Subcutaneous abdominal adipose tissue (tissue), 5 donors: ENCODE results near the gene MACROD2.

ENCODE experiments used
- H3K27ac ChIP-seq: one replicate; pipeline ENCODE4 v1.7.0; 2013; ENCODE audit warnings: low read depth, mild to moderate bottlenecking, inconsistent platforms, low read length, moderate library complexity
- H3K27me3 ChIP-seq, 5 donors: one replicate each; pipeline ENCODE4 v1.7.0; 2013; ENCODE audit warnings: low read length in 5 of 5, inconsistent platforms in 1 of 5; ENCODE audit not compliant: control insufficient read depth in 5 of 5, insufficient read depth in 4 of 5
- H3K36me3 ChIP-seq, 5 donors: one replicate each; pipeline ENCODE4 v1.7.0; 2013; ENCODE audit warnings: low read length in 5 of 5; ENCODE audit not compliant: control insufficient read depth in 5 of 5, insufficient read depth in 5 of 5
- H3K4me1 ChIP-seq, 5 donors: one replicate each; pipeline ENCODE4 v1.7.0; 2013; ENCODE audit warnings: low read length in 5 of 5, mild to moderate bottlenecking in 3 of 5, moderate library complexity in 1 of 5; ENCODE audit not compliant: control insufficient read depth in 5 of 5, insufficient read depth in 5 of 5
- H3K4me3 ChIP-seq, 5 donors: one replicate each; pipeline ENCODE4 v1.7.0; 2013; ENCODE audit warnings: low read length in 5 of 5, low read depth in 1 of 5
- H3K9ac ChIP-seq, 5 donors: one replicate each; pipeline ENCODE4 v1.7.0; 2013; ENCODE audit warnings: low read length in 5 of 5, mild to moderate bottlenecking in 4 of 5, moderate library complexity in 3 of 5
- H3K9me3 ChIP-seq, 5 donors: one replicate each; pipeline ENCODE4 v1.7.0; 2013; ENCODE audit warnings: low read length in 5 of 5; ENCODE audit not compliant: control insufficient read depth in 5 of 5
- donor health status: healthy.
- donor health status: healthy.
- donor health status: healthy.
- donor health status: healthy.
- donor health status: healthy.

Gene MACROD2

DNA sequence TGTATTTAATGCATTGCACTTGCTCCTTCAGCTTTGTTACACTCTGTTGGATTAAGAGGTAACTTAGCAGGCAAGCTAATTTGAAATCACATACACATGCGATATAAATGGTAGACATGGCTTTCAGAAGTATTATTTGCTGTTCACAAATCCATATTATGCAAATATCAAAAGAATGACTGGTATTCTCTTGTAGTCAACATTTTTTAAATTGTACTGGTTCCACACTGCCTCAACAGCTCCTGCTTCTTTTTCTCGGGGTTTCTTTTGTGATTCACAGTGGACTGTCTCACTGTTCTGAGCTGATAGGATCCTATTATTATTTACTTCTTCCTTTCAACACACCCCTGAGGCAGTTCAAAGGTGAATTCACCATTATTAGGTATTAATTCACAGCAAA lies 1650.5 kb downstream of the MACROD2 start:
- Histone ChIP-seq H3K9ac (no peak overlapping the region), H3K9me3 (no peaks in the 10 kb centered on the region), H3K27me3 (no peaks in the 10 kb centered on the region), H3K27ac (no peak overlapping the region), H3K36me3 (no peaks in the 10 kb centered on the region), H3K4me1 (no peaks in the 10 kb centered on the region), H3K4me3 (no peak overlapping the region)

DNA sequence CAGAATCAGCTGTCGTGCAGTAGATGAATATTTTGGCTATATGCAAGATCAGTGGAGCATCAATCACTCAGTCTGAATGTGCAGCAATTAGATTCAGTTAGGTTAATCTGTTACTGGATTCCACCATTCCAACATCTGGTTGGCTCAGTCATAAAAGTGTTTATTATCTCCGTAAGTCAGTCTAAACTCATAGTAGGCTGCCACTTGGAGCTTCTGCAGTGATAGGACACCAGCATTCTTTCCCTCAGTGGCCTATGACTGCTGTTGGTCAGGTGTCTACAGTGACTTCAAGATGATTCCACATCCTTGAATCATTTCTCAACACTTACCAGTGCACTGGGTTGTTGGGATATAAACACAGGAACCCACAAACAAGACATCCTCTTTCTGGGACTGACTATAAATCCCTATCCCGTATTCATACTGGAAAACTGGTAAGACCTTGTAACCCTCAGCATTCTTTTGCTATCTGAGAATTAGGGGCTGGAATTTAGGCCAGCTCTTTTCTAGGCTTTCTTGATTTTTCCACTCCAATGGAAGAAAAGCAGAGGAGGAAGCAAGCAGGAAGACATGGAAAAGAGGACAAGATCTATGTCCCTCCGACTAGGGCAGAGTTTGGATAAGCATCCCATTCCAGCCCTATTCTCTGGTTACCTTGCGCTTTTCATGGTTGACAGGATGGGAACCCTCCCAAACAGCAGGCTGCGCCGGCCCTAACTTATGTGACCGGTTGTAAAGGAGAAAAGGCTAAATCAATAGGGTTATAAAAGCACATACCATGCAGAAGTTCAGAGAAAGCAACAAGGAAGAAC lies 1658.3 kb downstream of the MACROD2 start:
- Histone ChIP-seq H3K4me1 (no peaks in the 10 kb centered on the region), H3K9ac (no peak overlapping the region), H3K9me3 (no peaks in the 10 kb centered on the region), H3K4me3 (no peak overlapping the region), H3K27me3 (no peaks in the 10 kb centered on the region), H3K36me3 (no peaks in the 10 kb centered on the region), H3K27ac (no peak overlapping the region)

DNA sequence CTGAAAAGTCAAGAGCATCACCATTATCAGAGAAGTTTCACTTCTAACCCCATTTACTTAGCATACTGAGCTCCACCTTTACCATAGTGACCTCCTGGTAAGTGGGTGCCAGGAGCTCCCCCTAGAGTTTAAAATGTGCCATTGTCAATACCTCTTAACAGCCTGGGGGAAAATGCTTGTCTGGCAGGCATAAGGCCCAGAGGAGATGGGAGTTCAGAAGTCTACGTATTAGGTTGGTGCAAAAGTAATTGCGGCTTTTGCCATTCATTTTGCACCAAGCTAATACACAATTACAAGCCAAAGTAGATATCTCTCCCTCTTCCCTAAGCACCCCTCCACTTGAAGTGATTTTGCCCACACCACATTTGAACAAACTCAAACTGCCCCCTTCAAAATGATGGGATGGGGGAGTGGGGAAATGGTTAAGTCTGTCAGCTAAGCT lies 1658.9 kb downstream of the MACROD2 start:
- H3K9me3 ChIP-seq = no peaks in the 10 kb centered on the region
- no peak overlapping the region for H3K4me3 ChIP-seq
- H3K9ac ChIP-seq = no peak overlapping the region
- no peaks in the 10 kb centered on the region for H3K27me3 ChIP-seq
- H3K36me3 ChIP-seq = no peaks in the 10 kb centered on the region
- no peak overlapping the region for H3K27ac ChIP-seq
- H3K4me1 ChIP-seq = no peaks in the 10 kb centered on the region

DNA sequence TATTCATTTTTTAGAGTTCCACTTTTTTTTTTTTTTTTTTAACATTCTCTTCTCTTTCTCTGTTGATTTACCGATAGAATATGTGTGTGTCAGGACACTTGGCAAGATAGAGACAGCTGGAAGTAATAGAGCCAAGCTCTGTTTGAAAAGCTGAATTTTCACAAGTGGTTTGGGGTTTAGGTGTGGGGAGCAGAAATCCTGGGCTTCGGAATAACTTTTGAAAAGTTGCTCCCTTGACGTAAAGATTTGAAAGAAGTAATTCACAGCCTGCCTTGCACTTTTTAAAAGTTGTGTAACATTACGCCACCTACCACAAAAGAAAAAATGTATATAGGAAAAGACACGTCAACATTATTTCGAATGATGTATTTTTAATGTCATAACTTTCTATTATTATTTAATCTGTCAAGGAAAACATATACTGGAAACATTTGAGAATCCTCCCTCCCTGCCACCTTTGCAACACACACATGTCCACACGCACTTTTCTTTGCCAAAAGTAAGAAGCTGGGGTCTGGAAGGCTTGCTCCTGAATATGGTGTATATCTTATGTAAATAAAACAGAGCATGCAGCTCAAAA lies 1660.1 kb downstream of the MACROD2 start:
- Histone ChIP-seq H3K27ac (no peak overlapping the region), H3K4me3 (no peak overlapping the region), H3K9ac (no peak overlapping the region), H3K4me1 (no peaks in the 10 kb centered on the region), H3K36me3 (no peaks in the 10 kb centered on the region), H3K9me3 (no peaks in the 10 kb centered on the region), H3K27me3 (no peaks in the 10 kb centered on the region)

DNA sequence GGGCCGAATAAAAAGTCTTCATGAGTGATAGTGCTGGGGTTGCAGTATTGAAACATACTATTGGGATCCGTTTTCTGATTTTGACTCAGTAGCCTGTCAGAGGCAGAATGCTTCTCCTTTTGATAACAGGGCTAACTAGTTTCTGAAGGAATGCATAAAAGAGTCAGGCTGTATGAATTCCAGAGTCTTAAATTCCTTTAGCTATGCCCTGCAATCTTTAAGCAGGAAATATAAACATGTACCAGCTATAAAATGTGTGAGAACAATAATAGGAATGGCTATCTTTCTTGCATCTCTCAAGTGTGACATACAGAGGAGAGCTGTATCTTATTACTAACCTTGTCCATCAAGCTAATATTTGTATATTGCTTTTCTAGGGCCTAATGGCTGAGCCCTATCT lies 1660.8 kb downstream of the MACROD2 start:
- no peak overlapping the region for H3K4me3 ChIP-seq
- H3K9ac ChIP-seq = no peak overlapping the region
- H3K36me3 ChIP-seq = no peaks in the 10 kb centered on the region
- no peak overlapping the region for H3K27ac ChIP-seq
- no peaks in the 10 kb centered on the region for H3K9me3 ChIP-seq
- no peaks in the 10 kb centered on the region for H3K27me3 ChIP-seq
- H3K4me1 ChIP-seq = no peaks in the 10 kb centered on the region

DNA sequence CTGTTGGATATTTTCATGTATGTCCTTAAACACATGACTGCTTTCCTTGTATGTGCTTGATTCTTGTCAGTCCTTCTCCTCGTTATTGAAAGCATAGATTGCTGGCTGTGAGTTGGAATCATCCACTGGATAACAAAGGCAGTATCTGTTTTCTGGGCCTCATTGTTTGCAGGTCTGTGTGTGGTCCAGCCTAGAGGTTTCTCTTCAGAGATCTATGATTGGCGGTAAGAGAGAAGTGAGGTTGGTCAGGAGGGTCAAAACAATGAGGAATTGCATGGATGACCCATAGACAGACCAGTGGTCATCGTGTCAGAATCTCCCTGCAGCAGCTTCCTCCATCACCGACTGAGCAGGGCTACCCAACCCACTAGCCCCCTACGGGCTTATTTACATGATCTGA lies 1663.0 kb downstream of the MACROD2 start:
- Histone ChIP-seq H3K4me1 (no peaks in the 10 kb centered on the region), H3K9me3 (no peaks in the 10 kb centered on the region), H3K27me3 (no peaks in the 10 kb centered on the region), H3K27ac (no peak overlapping the region), H3K36me3 (no peaks in the 10 kb centered on the region), H3K4me3 (no peak overlapping the region), H3K9ac (no peak overlapping the region)

DNA sequence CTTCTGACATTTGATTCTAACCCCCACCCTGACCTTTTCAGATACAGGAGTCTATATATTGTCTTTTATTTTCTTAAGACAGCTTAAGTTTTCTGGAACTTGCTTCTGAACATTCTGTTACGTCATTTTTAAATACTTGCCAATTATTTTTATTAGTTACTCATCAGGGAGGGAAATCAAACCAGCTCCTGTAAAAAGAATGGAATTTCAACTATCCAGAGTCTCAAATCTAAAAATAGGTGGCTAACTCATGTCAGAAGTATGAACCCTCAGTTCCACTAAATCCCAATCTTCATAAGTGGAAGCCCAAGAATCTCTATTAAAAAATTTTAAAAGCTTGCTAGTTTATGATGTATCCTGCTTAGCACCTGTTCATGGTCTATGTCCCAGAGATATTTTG lies 1677.9 kb downstream of the MACROD2 start:
- no peaks in the 10 kb centered on the region for H3K36me3 ChIP-seq
- no peak overlapping the region for H3K27ac ChIP-seq
- no peaks in the 10 kb centered on the region for H3K9me3 ChIP-seq
- H3K4me1 ChIP-seq = peaks cover 0 to 12% (median 0%) of the 10 kb centered on the region in 5 donors
- H3K4me3 ChIP-seq = no peak overlapping the region
- H3K27me3 ChIP-seq = no peaks in the 10 kb centered on the region
- no peak overlapping the region for H3K9ac ChIP-seq

DNA sequence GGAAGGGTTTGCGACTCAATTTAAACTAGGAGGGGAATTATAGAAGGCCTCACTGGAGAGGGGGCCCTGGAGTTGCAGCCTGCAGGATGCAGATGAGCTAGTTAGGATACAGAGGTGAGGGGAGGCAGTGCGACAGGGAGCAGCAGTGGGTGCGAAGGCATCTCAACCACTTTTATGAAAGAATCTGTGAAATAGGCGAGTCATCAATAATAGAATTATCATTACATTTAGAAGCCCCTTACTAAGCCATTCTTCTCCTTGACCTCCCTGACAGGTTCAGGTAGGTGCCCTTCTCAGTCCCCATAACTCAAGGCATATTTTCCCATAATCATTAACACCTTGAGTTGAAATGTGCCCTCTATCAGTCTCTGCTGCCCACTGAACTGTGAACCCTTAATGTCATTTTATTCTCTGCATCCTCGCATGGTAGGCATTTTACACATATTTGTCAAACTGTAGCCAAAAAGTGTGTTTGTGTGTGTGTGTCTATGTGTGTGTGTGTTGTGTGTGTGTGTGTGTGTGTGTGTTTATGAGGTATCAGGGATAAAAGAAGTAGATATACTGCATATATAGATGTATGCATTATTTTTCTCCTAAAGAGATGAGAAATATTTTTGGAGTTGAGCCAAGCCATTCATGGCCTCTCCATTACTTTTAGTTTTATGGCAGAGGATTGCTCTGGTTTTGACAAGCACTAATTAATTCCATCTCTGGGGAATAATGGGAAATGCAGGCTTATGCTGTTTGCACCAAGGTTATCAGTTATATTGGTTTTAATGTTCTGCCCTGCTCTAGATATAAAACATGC lies 1679.1 kb downstream of the MACROD2 start:
- H3K27ac ChIP-seq = no peak overlapping the region
- H3K9me3 ChIP-seq = no peaks in the 10 kb centered on the region
- H3K36me3 ChIP-seq = no peaks in the 10 kb centered on the region
- no peaks in the 10 kb centered on the region for H3K27me3 ChIP-seq
- peaks cover 0 to 12% (median 0%) of the 10 kb centered on the region in 5 donors for H3K4me1 ChIP-seq
- H3K9ac ChIP-seq = no peak overlapping the region
- H3K4me3 ChIP-seq = no peak overlapping the region

DNA sequence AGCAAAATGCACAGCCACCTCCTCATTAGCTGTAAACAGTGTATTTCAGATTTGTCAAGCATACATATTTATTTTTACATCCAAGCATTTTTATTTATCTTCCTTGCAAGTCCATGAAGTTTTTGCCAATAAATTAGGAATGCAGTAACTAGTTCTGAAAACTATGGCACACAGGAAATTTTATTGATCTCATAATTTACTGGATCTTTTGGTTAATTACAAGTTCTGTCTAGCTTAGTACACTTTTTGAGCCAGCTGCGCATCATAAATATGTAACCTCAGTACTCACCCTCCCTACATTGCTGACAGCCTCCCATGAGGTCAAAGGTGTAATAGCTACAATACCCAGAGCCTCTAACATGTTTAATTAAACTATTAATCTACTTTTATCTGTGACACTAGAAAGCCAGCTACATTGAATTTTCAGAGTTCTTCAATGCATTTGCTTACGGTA lies 1679.8 kb downstream of the MACROD2 start:
- peaks cover 0 to 12% (median 0%) of the 10 kb centered on the region in 5 donors for H3K4me1 ChIP-seq
- H3K9me3 ChIP-seq = no peaks in the 10 kb centered on the region
- no peak overlapping the region for H3K4me3 ChIP-seq
- H3K36me3 ChIP-seq = no peaks in the 10 kb centered on the region
- H3K27ac ChIP-seq = no peak overlapping the region
- no peak overlapping the region for H3K9ac ChIP-seq
- H3K27me3 ChIP-seq = no peaks in the 10 kb centered on the region
